Keratinocyte (primary cell): Measurements from ENCODE around the gene DAB1. TPM values are rescaled to one million over a fixed set of nuclear protein-coding genes. Genes with fewer than 3 reads are reported as not detected.

ENCODE experiments used
- DNase-seq: peaks from one replicate; pipeline ENCODE4 v3.0.0-alpha.2; 2011; ENCODE audit warnings: low read depth, missing footprints, low spot score
- FAIRE-seq: peaks from 2 replicates; lab custom pipeline; 2011; peaks lifted over from hg19 to GRCh38; lab: Jason Lieb, UNC
- H2AFZ ChIP-seq: 2 replicates; pipeline ENCODE4 v1.6.0; 2012; ENCODE audit warnings: low read length, control low read depth, inconsistent platforms; ENCODE audit not compliant: control insufficient read depth
- H3K27ac ChIP-seq: 2 replicates; pipeline ENCODE4 v1.5.1; 2011; ENCODE audit warnings: low read length; ENCODE audit not compliant: control insufficient read depth, insufficient read depth
- H3K27me3 ChIP-seq: 3 replicates; pipeline ENCODE4 v1.6.0; 2011; ENCODE audit warnings: low read length; ENCODE audit not compliant: control insufficient read depth, insufficient read depth; ENCODE audit errors: extremely low read depth
- H3K36me3 ChIP-seq, 2 experiments: 2 replicates in 1 of 2; 3 replicates in 1 of 2; pipeline ENCODE4 v1.5.1; 2011; ENCODE audit warnings: low read length in 2 of 2, mild to moderate bottlenecking in 1 of 2; ENCODE audit not compliant: control insufficient read depth in 2 of 2, insufficient read depth in 2 of 2; ENCODE audit errors: extremely low read depth in 1 of 2
- H3K4me1 ChIP-seq: 3 replicates; pipeline ENCODE4 v1.5.1; 2011; ENCODE audit warnings: low read length; ENCODE audit not compliant: control insufficient read depth, insufficient read depth; ENCODE audit errors: extremely low read depth
- H3K4me2 ChIP-seq: 3 replicates; pipeline ENCODE4 v1.6.0; 2011; ENCODE audit warnings: low read depth, low read length; ENCODE audit not compliant: control insufficient read depth, insufficient read depth; ENCODE audit errors: extremely low read depth
- H3K4me3 ChIP-seq, 3 experiments: fragments of 200-600 bp in 1 of 3; sonication (generic) in 1 of 3; 2 replicates in 2 of 3; 3 replicates in 1 of 3; pipeline ENCODE4 v1.5.1; 2011 to 2016; ENCODE audit warnings: low read length in 3 of 3, mild to moderate bottlenecking in 3 of 3, control low read depth in 2 of 3, inconsistent platforms in 1 of 3, low read depth in 1 of 3, mixed read lengths in 1 of 3, mixed run types in 1 of 3, moderate library complexity in 1 of 3; ENCODE audit not compliant: control insufficient read depth in 2 of 3, insufficient read depth in 2 of 3; ENCODE audit errors: extremely low read depth in 1 of 3
- H3K79me2 ChIP-seq: 2 replicates; pipeline ENCODE4 v1.6.0; 2012; ENCODE audit warnings: low read length; ENCODE audit not compliant: control insufficient read depth, insufficient read depth
- H3K9ac ChIP-seq: 3 replicates; pipeline ENCODE4 v1.6.0; 2011; ENCODE audit warnings: low read length; ENCODE audit not compliant: control insufficient read depth, insufficient read depth; ENCODE audit errors: extremely low read depth
- H3K9me1 ChIP-seq: 3 replicates; pipeline ENCODE4 v1.6.0; 2011; ENCODE audit warnings: low read length; ENCODE audit not compliant: control insufficient read depth, insufficient read depth; ENCODE audit errors: extremely low read depth
- H3K9me3 ChIP-seq: 2 replicates; pipeline ENCODE4 v1.5.1; 2012; ENCODE audit warnings: low read depth, low read length; ENCODE audit not compliant: control insufficient read depth
- H4K20me1 ChIP-seq: 3 replicates; pipeline ENCODE4 v1.6.0; 2011; ENCODE audit warnings: low read length; ENCODE audit not compliant: control insufficient read depth, insufficient read depth; ENCODE audit errors: extremely low read depth
- CTCF ChIP-seq, 3 experiments: IDR thresholded peaks in 1 of 3; conservative IDR thresholded peaks in 1 of 3; optimal IDR thresholded peaks in 1 of 3; 2 replicates in 2 of 3; 3 replicates in 1 of 3; pipeline versions ENCODE3 to v1.5.1; 2011; ENCODE audit warnings: low read length in 3 of 3, mild to moderate bottlenecking in 3 of 3, moderate library complexity in 2 of 3, control low read depth in 1 of 3, inconsistent platforms in 1 of 3; ENCODE audit not compliant: insufficient read depth in 2 of 3; ENCODE audit errors: extremely low read depth in 1 of 3
- EZH2 ChIP-seq: IDR thresholded peaks from one replicate; pipeline ENCODE4 v1.6.1; 2012; ENCODE audit warnings: inconsistent platforms, mild to moderate bottlenecking, low read length, moderate library complexity
- dilution Hi-C: fragments of 300-500 bp; cut with MboI; formaldehyde crosslinking; loops from one replicate; pipeline ENCODE4 v1.7.0; 2020; ENCODE audit warnings: low sequenced_read_pairs; ENCODE audit not compliant: extremely low pct_ligation_motif_present
- polyA plus RNA-seq, 5 experiments: library from polyadenylated mRNA; depleted of rRNA in 3 of 5; stranded (reverse) in 3 of 5; stranded (forward) in 1 of 5; unstranded in 1 of 5; fragments of >200 nt; gene quantifications; 1 replicate in 1 of 5; 2 replicates in 3 of 5; 3 replicates in 1 of 5; pipeline versions ENCODE4 v1.2.1 to v1.2.3, GENCODE V29; 2011 to 2012; ENCODE audit warnings: missing spikeins in 2 of 5, low read depth in 1 of 5, low replicate concordance in 1 of 5

The DAB1 gene
- polyA plus RNA-seq, 1 donor (not counting 4 experiments of a cell fraction or from before 2014, with no cell fraction given) = 0.01 TPM

DNA sequence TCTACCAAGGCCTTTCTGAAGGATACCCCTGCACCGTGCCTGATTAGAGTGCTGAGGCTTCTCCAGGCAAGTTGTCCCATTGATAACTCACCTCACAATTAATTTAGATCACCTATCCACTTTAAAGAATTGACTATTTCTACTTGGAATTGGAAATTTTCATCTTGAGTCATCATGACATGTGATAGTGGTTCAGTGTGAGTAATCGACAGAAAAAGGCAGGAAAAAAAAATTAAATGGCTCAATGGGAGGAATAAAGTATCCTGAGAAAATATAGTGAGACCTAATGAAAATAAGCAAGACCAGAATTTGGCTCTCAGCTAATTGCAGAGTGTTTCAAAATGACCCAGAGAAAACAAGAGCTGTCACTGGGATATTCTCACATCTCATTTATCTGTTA, 235.7 kb downstream of the DAB1 start:
- Histone ChIP-seq H3K4me1 (no peaks in the 10 kb centered on the region), H3K27me3 (no peaks in the 10 kb centered on the region), H2AFZ (no peak overlapping the region), H3K36me3 (no peaks in the 10 kb centered on the region), H3K79me2 (no peaks in the 10 kb centered on the region), H3K4me3 (no peak overlapping the region), H3K9me3 (no peaks in the 10 kb centered on the region), H3K27ac (no peak overlapping the region), H4K20me1 (no peaks in the 10 kb centered on the region), H3K9ac (no peak overlapping the region), H3K4me2 (no peak overlapping the region), H3K9me1 (no peaks in the 10 kb centered on the region)
- dilution Hi-C loops = no loop called here
- FAIRE-seq (no peak), DNase-seq (no peak)
- TF ChIP-seq EZH2 = no peak
- no peak for TF ChIP-seq CTCF (optimal IDR thresholded peaks at IDR 0.05 in 1 of 3, IDR thresholded peaks at IDR 0.05 in 1 of 3, conservative IDR thresholded peaks at IDR 0.05 in 1 of 3; ENCODE audit: extremely low read depth in 1 of 3, insufficient read depth in 2 of 3, low read length in 3 of 3)

GRCh38 chr1:57186455-57186854, 237.4 kb downstream of the DAB1 start:
- Histone ChIP-seq H4K20me1 (no peaks in the 10 kb centered on the region), H2AFZ (no peak overlapping the region), H3K27me3 (no peaks in the 10 kb centered on the region), H3K4me2 (no peak overlapping the region), H3K4me1 (no peaks in the 10 kb centered on the region), H3K9me1 (no peaks in the 10 kb centered on the region), H3K4me3 (no peak overlapping the region), H3K9me3 (no peaks in the 10 kb centered on the region), H3K79me2 (no peaks in the 10 kb centered on the region), H3K27ac (no peak overlapping the region), H3K9ac (no peak overlapping the region), H3K36me3 (no peaks in the 10 kb centered on the region)
- DNase-seq = no peak
- FAIRE-seq = no peak
- dilution Hi-C loops = no loop called here
- TF ChIP-seq EZH2 (no peak), CTCF (optimal IDR thresholded peaks at IDR 0.05 in 1 of 3, IDR thresholded peaks at IDR 0.05 in 1 of 3, conservative IDR thresholded peaks at IDR 0.05 in 1 of 3; ENCODE audit: extremely low read depth in 1 of 3, insufficient read depth in 2 of 3, low read length in 3 of 3) (no peak)
